Activated T-helper 1 cell treated with Interleukin-2 at 50 U/mL for 16 hours (primary cell): ENCODE results near the gene ELAC1.
"Not testable (repeated sequence)": the region's sequence is repeated elsewhere in the genome, so short reads cannot be mapped to it uniquely, and the experiment has no call there.

Experiments
- DNase-seq: peaks from one replicate; pipeline ENCODE4 v3.0.0-alpha.2; 2020; ENCODE audit warnings: low read depth

Gene ELAC1

DNA sequence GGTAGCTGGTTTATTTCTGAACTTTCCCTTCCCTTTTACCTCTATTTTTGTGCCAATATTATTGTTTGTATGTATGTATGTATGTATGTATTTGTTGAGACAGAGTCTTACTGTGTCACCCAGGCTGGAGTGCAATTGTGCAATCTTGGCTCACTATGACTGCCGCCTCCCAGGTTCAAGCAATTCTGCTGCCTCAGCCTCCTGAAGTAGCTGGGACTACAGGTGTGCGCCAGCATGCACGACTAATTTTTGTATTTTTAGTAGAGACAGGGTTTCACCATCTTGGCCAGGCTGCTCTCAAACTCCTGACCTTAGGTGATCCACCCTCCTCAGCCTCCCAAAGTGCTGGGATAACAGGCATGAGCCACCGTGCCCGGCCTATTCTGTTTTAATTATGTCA, 4.6 kb downstream of the ELAC1 start:
- DNase-seq, result not testable (repeated sequence)

DNA sequence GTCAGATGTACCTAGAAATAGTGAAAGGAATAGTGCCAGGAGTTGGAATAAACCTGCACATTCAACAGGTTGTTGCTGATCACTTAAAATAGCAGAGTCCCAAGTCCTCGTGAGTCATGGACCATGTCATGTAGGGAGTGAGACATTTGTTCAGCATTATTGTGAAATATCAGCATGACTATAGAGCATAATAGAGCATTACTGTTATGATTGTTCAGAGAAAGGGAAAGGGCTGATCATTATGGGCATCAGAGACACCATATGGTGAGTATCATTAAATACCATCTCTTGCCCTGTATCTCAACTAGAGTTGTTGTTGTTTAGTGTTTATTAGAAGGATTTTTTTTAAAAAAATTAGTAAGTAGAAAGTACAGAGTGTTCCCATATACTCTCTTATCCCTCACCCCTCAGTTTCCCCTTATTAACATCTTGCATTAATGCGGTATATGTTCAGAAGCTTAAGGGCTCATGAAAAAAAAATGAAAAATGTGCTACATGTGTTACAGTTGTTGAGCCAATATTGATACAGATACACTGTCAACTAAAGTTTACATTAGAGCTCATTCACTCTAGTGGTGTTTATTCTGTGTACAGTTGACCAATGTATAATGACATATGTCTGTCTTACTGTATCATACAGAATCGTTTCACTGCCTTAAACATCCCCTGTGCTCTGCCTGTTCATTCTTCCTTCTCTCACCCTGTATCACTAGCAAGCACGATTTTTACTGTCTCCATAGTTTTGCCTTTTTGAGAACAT, 5.7 kb downstream of the ELAC1 start:
- DNase-seq, result no peak

DNA sequence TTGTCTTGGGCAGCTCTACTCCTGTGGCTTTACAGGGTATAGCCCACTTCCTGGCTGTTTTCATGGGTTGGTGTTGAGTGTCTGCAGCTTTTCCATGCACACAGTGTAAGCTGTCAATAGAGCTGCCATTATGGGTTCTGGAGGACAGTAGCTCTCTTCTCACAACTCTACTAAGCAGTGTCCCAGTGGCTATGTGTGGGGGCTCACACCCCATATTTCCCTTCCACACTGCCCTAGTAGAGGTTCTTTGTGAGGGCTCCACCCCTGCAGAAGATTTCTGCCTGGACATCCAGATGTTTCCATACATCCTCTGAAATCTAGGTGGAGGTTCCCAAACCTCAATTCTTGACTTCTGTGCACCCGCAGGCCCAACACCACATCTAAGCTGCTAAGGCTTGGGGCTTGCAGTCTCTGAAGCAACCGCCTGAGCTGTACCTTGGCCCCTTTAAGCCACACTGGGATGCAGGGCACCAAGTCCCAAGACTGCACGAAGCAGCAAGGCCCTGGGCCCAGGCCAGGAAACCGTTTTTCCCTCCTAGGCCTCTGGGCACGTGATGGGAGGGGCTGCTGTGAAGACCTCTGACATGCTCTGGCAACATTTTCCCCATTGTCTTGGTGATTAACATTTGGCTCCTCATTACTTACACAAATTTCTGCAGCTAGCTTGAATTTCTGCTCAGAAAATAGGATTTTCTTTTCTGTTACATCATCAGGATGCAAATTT, 9.4 kb downstream of the ELAC1 start:
- no peak for DNase-seq

DNA sequence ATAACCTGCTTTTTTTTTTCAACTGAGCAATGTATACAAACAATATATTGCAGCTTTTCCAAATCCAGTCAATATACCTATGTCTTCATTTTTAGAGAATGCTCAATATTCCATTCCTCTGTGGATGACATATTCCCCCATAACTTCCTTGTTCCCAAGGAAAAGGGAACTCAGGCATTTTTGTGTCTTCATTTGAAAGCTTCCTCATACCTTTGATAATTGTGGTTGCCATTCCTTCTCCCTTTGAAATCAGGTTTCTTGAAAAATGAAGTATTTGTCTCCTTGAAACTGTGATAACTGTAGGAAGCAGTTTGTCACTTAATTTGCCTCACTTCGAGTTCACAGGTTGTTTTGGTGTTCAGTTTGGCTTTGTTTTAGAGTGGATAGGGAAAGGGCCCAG, 13.5 kb downstream of the ELAC1 start:
- no peak for DNase-seq

DNA sequence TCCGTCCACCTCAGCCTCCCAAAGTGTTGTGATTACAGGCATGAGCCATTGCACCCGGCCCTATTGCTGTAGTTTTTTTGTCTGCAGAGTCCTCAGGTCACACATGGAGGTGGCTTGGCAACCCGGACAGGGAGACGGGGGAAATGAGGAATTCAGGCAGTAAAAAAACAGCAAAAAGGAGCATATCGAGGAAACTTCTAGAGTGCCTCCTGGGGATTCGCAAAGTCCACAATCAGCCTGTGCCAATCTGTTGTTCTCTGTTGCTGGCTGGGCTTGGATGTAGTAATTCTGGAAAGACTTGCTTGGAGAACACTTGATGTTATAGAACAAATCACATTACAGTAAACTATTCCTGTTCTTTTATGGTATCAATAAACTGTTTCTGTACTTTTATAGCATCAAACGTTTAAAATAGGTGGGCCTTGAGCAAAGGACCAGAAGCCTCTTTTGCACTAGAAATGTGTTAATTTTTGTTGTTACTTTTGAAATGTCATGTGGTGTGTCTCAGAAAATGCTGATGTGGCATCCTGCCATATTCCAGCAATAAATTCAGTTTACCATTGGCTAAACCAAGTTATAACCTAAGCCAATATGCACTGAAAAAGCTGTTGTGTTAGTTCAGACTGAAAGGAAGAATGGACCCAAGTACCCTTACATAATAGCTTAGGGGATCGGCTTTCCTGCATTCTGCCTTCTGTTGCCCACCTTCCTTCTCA, 14.4 kb downstream of the ELAC1 start:
- no peak for DNase-seq

DNA sequence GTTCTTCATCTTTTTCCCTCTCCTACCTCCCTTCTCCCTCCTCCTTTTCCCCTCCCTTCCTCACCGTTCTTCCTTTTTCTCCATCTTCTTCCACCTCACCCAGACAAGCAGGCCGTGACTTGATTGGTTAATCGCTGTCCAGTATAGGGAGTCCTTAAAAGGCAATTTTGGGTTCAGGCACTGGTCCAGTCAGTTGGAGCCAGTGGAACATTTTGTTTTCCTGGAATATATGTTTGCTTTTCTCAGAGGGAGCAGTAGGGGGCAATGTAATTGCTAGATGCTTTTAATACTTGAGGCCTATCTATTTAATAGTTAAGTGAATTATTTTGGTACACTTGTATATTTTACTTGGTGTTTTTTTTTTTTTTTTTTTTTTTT, 15.0 kb downstream of the ELAC1 start:
- DNase-seq, result no peak

DNA sequence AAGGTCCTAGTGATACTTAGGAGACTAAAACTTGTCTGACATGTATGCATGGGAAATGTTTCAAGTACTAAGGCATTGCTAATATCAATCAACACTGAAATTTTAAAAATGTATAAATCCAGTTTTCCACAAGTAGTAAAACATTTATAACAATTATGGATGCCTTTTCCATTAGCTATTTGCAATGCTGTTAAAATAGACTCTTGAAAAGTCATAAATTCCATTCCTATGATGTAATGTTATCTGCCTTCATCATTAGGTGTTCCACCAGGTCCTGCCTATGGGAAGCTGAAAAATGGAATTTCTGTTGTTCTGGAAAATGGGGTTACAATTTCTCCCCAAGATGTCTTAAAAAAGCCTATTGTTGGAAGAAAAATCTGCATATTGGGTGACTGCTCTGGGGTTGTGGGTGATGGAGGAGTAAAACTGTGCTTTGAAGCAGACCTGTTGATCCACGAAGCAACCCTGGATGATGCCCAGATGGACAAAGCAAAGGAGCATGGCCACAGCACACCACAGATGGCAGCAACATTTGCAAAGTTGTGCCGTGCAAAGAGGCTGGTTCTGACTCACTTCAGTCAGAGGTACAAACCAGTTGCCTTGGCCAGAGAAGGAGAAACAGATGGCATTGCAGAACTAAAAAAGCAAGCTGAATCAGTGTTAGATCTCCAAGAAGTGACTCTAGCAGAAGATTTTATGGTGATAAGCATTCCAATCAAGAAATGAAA, 18.7 kb downstream of the ELAC1 start:
- DNase-seq, result no peak

DNA sequence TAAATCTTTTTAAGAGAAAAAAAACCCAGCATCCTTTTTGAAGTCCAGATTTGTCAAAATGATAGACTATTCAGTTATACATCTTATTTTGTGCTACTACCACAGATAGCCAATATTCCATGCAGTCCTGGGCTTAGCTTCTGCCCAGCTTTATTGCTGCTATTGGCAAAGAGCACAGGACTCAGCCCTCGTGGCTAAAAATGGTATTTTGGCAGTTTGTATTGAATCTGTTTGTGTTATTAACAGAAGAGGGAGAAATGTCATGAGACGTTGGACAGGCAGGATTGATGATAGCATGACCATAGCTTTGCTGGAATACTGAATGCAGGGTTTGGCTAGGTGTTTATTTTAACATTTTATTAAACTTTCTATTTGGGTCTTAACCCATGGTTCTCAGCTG, 19.4 kb downstream of the ELAC1 start:
- no peak for DNase-seq

DNA sequence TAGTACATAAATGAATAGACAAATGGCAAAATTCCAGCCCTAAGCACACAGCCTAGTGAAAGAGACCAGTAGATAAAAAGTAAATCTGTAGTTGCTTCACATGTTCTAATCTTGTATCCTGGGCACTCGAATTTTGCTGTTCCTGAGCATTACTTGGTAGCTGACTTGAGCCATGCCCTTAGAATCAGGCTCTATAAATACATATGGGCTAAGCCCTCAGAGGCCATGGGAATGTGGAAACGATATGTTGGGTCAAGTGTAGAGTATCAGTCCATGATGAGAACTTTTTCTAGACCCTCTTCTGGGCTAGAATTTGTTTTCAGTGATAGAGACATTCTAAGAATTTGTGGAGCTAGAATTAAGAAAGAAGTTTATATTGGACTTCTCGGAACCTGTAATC, 21.9 kb downstream of the ELAC1 start:
- no peak for DNase-seq

DNA sequence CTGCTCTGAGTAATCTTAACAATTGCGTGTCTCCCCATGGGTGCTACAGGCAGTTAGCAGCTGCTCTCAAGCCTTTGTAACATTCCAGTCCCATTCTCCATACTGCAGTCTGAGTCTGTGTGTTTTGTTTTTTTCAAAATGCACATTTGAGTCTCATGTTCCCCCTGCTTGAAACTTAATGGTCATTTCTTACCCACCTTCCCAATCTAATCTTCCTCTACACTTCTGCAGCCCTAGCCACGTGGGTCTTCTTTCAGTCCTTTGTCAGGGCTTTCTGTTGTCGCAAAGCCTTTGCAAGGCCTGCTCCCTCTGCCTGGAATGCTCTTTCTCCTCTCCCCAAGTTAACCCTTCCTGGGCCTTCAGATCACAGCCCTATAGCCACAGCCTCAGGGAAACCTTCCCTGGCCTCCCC, 24.5 kb downstream of the ELAC1 start:
- DNase-seq, result no peak

DNA sequence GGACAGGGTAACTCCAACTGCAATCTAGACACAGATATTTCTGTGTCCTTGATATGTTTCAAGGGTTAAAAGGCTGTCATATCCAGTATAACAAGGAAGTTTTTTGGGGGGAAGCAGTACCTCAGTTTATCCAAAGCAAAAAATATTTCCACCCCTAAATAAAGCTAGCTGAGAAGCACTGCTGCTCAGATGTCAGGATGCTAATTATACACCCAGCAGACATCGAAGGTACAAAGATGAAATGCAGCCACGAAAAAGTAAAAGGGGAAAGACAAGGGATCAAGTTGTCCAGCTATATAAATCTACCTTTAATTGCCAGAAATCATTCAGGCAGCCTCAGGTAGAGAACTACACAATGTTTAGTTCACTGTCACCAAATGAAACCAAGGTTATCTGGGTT, 26.2 kb downstream of the ELAC1 start:
- DNase-seq, result no peak

DNA sequence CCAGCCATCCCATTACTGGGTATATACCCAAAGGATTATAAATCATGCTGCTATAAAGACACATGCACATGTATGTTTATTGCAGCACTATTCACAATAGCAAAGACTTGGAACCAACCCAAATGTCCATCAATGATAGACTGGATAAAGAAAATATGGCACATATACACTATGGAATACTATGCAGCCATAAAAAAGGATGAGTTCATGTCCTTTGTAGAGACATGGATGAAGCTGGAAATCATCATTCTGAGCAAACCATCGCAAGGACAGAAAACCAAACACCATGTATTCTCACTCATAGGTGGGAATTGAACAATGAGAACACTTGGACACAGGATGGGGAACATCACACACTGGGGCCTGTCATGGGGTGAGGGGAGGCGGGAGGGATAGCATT, 35.3 kb downstream of the ELAC1 start:
- not testable (repeated sequence) for DNase-seq

DNA sequence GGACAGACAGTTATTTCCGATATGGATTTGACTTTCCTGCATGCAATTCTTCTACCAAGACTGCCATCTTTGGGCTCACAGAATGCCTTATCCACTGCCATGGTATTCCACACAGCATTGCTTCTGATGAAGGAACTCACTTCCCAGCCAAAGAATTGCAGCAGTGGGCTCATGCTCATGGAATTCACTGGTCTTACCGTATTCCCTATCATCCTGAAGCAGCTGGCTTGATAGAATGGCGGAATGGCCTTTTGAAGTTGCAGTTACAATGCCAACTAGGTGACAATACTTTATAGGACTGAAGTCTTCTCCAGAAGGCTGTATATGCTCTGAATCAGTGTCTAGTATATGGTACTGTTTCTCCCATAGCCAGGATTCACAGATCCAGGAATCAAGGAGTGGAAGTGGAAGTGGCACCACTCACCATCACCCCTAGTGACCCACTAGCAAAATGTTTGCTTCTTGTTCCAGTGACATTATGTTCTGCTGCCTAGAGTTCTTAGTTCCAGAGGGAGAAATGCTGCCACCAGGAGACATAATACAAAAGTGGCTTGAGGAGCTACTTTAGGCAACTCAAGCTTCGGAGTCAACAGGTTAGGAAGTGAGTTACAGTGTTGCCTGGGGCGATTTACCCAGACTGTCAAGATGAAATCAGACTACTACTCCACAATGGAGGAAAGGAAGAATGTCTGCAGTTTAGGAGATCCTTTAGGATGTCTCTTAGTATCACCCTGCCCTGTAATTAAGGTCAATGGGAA, 38.4 kb downstream of the ELAC1 start:
- DNase-seq, result no peak

DNA sequence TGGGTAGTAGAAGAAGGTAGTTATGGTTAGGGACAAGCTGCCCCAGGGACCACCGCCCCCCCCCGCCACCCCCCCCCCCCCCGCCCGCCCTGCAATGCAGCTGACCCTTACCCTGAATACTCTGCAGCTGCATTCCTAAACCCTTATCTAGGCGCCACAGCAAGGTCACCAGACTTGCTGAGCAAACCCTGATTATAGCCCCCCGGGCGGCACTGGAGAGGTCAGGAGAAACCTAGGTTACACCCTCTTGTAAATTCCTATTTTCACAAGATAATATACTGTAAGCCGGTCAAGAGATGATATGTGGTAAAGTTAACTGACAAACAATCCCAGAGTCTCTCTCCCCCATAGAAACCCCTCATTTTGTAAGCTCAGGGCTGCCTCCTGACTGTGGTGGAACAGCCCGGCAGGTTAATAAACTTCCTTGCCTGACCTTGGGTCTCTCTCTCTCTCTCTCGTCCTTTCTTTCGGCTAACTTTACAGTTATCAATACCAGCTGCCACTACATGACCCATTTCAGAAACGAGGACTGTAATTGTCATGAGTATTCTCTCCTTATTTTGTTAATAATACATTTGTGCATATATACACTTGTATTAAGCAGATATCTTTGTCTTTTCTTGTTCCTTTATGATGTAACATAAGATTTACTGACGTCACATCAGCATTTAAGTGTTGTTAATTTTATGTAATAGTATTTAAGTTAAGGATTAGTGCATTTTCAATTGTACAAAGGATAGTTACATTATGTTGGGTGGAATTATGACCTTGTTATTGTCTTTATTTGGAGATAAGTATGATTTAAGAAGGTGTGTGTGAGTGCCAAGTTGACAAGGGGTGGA, 39.3 kb downstream of the ELAC1 start:
- DNase-seq, result no peak

DNA sequence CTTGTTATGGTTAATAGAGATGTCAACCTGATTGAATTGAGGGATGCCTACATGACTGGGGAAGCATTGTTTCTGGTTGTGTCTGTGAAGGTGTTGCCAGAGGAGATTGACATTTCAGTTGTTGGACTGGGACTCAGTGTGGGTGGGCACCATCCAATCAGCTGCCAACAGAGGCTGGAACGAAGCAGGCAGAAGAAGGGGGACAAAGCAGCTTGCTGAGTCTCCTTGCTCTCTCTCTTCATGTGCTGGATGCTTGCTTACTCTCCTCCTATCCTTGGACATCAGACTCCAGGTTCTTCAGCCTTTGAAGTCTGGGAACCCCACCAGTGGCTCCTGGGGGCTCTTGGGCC, 39.9 kb downstream of the ELAC1 start:
- no peak for DNase-seq

DNA sequence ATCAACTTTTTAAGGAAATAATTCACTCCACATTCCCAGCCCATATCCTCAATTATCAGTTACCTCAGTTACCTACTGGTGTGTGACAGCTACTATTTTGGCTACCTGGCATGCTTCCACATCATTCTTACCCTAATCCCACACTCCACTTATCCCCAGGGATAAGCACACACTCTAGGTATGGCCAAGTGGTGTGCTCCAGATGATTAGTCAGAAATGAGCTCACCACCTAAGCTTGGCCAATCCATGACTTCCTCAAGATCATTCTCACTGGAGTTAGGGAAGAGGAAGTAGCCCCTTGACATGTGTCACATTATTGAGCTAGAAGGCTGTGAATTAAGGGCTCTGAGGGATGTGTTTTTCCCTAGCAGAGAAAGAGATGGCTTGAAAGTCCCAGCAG, 41.2 kb downstream of the ELAC1 start:
- DNase-seq, result no peak

DNA sequence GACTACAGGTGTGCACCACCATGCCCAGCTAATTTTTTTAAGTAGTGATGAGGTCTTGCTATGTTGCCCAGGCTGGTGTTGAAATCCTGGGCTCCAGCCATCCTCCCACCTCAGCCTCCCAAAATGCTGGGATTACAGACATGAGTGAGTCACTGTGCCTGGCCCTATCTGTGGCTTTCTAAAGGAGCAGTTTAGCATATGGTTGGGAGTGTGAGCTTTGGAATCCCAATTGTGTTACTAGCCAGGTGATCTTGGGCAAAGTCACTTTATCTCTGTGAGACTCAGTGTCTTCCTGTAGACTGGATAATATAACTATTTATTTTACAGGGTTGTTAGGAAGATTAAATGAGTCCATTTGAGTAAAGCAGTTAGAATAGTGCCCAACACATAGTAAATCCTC, 42.4 kb downstream of the ELAC1 start:
- no peak for DNase-seq

DNA sequence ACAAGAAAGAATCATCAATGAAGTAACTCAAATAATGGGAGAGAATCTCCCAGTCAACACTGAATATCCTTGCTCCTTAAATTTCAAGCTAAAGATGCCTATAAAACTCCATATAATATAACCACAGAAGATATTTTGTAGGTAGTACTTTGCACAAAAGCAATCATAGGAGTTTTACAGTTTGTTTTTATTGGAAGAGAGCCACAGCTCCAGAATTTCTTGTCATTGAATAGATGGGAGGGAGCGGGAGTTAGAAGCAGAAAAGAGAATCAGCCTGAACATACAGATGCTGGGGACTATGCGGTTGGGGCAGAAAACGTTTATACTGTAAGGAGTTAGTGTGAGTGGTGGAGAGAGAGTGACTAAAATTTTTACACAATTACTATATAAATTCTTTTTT, 43.9 kb downstream of the ELAC1 start:
- DNase-seq, result no peak

DNA sequence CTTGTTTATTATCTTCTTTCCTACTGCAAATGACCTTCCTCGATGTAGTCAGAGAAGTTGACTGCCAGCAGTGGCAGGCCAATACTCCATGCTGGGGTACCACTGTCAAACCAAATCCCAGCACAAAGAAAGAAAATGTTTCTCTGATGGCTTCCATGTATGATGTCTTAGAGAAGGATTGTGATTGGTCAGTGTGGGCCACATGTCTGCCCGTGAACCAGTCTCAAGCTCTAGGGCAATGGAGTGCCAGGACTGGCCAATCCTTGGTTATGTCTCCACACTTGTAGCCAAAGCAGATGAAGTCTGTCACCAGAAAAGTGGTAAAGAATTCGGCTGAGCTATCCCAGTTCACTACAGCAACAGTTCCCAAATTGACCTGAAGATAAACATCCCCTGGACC, 44.6 kb downstream of the ELAC1 start:
- no peak for DNase-seq

DNA sequence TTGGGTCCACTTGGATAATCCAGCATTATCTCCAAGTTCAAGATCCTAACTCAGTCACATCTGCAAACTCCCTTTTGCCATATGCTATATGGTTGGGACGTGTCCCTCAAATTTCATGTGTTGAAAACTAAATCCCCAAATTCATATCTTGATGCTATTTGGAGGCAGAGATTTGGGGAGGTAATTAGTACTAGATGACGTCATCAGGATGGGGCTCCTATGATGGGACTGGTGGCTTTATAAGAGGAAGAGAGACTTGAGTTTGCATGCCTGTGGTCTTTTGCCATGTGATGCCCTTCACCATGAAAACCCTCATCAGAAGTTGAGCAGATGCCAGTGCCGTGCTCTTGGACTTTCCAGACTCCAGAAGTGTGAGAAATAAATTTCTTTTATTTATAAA, 45.4 kb downstream of the ELAC1 start:
- no peak for DNase-seq
